ENCODE results near the gene EPHX1.

Gene EPHX1

GRCh38 chr1:225888289-225888897 lies 78.5 kb downstream of the EPHX1 start:
- no peak for TF ChIP-seq EP300 (IDR thresholded peaks at IDR 0.05; ENCODE audit: borderline replicate concordance)
- no peak for TF ChIP-seq ZBTB7A (IDR thresholded peaks at IDR 0.05; ENCODE audit: low read depth)
- TF ChIP-seq, protein P1, sequence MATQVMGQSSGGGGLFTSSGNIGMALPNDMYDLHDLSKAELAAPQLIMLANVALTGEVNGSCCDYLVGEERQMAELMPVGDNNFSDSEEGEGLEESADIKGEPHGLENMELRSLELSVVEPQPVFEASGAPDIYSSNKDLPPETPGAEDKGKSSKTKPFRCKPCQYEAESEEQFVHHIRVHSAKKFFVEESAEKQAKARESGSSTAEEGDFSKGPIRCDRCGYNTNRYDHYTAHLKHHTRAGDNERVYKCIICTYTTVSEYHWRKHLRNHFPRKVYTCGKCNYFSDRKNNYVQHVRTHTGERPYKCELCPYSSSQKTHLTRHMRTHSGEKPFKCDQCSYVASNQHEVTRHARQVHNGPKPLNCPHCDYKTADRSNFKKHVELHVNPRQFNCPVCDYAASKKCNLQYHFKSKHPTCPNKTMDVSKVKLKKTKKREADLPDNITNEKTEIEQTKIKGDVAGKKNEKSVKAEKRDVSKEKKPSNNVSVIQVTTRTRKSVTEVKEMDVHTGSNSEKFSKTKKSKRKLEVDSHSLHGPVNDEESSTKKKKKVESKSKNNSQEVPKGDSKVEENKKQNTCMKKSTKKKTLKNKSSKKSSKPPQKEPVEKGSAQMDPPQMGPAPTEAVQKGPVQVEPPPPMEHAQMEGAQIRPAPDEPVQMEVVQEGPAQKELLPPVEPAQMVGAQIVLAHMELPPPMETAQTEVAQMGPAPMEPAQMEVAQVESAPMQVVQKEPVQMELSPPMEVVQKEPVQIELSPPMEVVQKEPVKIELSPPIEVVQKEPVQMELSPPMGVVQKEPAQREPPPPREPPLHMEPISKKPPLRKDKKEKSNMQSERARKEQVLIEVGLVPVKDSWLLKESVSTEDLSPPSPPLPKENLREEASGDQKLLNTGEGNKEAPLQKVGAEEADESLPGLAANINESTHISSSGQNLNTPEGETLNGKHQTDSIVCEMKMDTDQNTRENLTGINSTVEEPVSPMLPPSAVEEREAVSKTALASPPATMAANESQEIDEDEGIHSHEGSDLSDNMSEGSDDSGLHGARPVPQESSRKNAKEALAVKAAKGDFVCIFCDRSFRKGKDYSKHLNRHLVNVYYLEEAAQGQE (IDR thresholded peaks at IDR 0.05; ENCODE audit: low read depth) = no peak
- no peak for TF ChIP-seq TAF1 (IDR thresholded peaks at IDR 0.05; ENCODE audit: low read depth)
- TF ChIP-seq MAX (IDR thresholded peaks at IDR 0.05) = no peak

DNA sequence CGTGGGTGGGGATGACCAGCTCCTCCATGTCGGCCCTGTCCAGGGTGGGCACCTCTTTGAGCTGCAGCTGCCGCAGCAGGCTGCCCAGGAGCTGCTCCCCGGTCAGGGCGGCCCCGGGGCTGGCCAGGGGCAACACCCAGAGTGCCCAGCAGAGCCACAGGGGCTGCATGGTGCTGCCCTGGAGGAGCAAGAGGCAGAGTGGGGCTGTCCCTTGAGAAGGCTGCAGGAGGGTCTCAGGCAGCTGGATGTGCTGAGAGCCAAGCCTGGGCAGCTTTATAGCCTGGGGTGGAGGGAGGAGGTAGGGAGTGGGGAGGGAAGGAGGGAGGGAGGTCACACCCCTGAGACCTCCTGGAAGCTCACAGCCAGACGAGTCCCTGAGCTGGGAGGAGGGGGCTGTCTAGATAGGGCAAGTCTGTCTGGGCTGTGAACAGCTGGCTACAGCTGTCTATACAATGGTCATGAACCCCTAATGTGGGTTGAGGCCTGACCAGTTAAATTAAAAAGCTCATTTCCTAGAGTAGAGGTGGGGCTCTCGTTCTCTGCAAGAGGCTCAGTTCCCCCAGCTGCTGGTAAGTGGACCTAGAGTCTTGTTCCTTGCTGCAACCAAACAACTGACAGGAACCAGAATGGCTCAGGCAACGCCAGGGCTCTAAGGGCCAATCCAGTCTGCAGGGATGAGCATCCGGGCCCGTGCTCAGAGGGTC lies 79.1 kb downstream of the EPHX1 start, which contains the start of gene LEFTY1:
Gene LEFTY1, minus strand, starts transcription at position 249 of the 704 bp plus-strand sequence. Its CDS starts 80 bp downstream, at position 169.
- TF ChIP-seq FOXM1 (IDR thresholded peaks at IDR 0.05; ENCODE audit: borderline replicate concordance, low read depth) = no peak
- no peak for TF ChIP-seq EGR1 (IDR thresholded peaks at IDR 0.05)

DNA sequence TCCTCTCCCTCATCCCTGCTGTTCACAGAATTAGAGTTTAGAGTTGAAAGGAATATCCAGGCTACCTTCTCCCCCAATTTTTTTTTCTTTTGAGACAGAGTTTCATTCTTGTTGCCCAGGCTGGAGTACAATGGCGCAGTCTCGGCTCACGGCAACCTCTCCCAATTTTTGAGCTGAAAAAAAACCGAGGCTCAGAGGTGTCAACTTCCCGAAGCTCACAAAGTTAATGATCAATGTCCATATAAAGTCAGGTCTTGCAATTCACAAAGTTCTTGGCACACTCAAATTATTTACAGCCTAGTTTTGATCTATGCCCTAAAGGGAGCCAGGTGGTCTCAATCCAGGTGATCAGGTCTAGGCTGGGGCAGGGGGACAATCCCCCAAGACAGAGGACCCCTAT lies 79.8 kb downstream of the EPHX1 start:
- TF ChIP-seq CEBPB (IDR thresholded peaks at IDR 0.05) (no peak), TCF12 (IDR thresholded peaks at IDR 0.05; ENCODE audit: low read depth) (no peak), CREB1 (IDR thresholded peaks at IDR 0.05; ENCODE audit: low read depth) (no peak), MAX (IDR thresholded peaks at IDR 0.05) (no peak), NFIC (IDR thresholded peaks at IDR 0.05) (no peak), FOXM1 (IDR thresholded peaks at IDR 0.05; ENCODE audit: borderline replicate concordance, low read depth) (no peak), ZBTB7A (IDR thresholded peaks at IDR 0.05; ENCODE audit: low read depth) (no peak), RAD21 (IDR thresholded peaks at IDR 0.05; ENCODE audit: low read depth) (no peak), EGR1 (IDR thresholded peaks at IDR 0.05) (no peak), YY1 (IDR thresholded peaks at IDR 0.05; ENCODE audit: low read depth) (no peak), TAF1 (IDR thresholded peaks at IDR 0.05; ENCODE audit: low read depth) (no peak), TEAD4 (IDR thresholded peaks at IDR 0.05) (no peak), USF1 (IDR thresholded peaks at IDR 0.05) (no peak), EP300 (IDR thresholded peaks at IDR 0.05; ENCODE audit: borderline replicate concordance) (no peak)
- TF ChIP-seq, protein P1 (IDR thresholded peaks at IDR 0.05; ENCODE audit: low read depth) = no peak

GRCh38 chr1:225890346-225891228 lies 80.7 kb downstream of the EPHX1 start:
- no peak for TF ChIP-seq NFIC (IDR thresholded peaks at IDR 0.05)
- TF ChIP-seq TEAD4 (IDR thresholded peaks at IDR 0.05) = no peak
- TF ChIP-seq CREB1 (IDR thresholded peaks at IDR 0.05; ENCODE audit: low read depth) = no peak
- peak; percentile 14; the same call in 1 of the 2 replicates for TF ChIP-seq ZBTB7A (IDR thresholded peaks at IDR 0.05; ENCODE audit: low read depth)

GRCh38 chr1:225891229-225891972 lies 81.5 kb downstream of the EPHX1 start:
- TF ChIP-seq FOXM1 (IDR thresholded peaks at IDR 0.05; ENCODE audit: borderline replicate concordance, low read depth) (no peak), RAD21 (IDR thresholded peaks at IDR 0.05; ENCODE audit: low read depth) (peak; percentile 1; the same call in 1 of the 2 replicates), MAX (IDR thresholded peaks at IDR 0.05) (no peak), TEAD4 (IDR thresholded peaks at IDR 0.05) (no peak), EP300 (IDR thresholded peaks at IDR 0.05; ENCODE audit: borderline replicate concordance) (peak; percentile 54; the same call in 1 of the 2 replicates)
